ENCODE measurements around the gene ZNF564.

DNA sequence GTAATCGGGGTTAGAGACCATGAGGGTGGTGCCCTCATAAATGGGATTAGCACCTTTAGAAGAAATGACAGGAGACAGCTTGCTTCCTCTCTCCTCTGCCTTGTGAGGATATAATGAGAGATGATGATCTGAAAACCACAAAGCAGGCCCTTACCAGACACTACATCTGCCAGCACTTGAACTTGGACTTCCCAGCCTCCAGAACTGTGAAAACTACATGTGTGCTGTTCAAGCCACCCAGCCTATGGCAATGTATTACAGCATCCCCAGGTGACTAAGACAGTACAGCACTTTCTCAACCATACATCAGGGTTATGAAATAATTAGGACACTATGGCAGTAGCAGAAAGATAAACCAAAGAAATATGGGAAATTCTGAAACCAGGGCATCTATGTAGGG is 7.4 kb downstream of the ZNF564 start:
- TF ChIP-seq POLR2A (IDR thresholded peaks at IDR 0.05) (no peak), EP300 (IDR thresholded peaks at IDR 0.05) (no peak)
- TF ChIP-seq, protein P1, sequence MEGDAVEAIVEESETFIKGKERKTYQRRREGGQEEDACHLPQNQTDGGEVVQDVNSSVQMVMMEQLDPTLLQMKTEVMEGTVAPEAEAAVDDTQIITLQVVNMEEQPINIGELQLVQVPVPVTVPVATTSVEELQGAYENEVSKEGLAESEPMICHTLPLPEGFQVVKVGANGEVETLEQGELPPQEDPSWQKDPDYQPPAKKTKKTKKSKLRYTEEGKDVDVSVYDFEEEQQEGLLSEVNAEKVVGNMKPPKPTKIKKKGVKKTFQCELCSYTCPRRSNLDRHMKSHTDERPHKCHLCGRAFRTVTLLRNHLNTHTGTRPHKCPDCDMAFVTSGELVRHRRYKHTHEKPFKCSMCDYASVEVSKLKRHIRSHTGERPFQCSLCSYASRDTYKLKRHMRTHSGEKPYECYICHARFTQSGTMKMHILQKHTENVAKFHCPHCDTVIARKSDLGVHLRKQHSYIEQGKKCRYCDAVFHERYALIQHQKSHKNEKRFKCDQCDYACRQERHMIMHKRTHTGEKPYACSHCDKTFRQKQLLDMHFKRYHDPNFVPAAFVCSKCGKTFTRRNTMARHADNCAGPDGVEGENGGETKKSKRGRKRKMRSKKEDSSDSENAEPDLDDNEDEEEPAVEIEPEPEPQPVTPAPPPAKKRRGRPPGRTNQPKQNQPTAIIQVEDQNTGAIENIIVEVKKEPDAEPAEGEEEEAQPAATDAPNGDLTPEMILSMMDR (IDR thresholded peaks at IDR 0.05), result no peak

Data from gastroesophageal sphincter (tissue), 3 donors.